HepG2 (cell line): ENCODE results near the gene HOXD4. TPM values are rescaled to one million over a fixed set of nuclear protein-coding genes. Genes with fewer than 3 reads are reported as not detected.

ENCODE experiments used
- ATAC-seq: fragments of 200-7000 bp; cut with Tn5 transposase; 3 replicates; pipeline ENCODE4 v1.9.1; 2020; ENCODE audit warnings: mild to moderate bottlenecking, moderate library complexity
- BruUV-seq: library from RNA; stranded (reverse); fragments of 400-500 nt; replicated peaks from 2 replicates; lab custom pipeline; 2021; lab: Mats Ljungman, UMichigan
- CTCF ChIA-PET: fragments of 300-600 bp; formaldehyde crosslinking; extraction: SDS; loops from one replicate; lab custom pipeline; 2021; ENCODE audit warnings: low total read pairs, inconsistent platforms, low intra/inter-chr PET ratio; lab: Yijun Ruan, JAX
- POLR2A ChIA-PET: fragments of 350-600 bp; sonication (Branson Sonifier 250); formaldehyde crosslinking; loops from one replicate; lab custom pipeline; 2020; ENCODE audit warnings: antibody characterized with exemption, inconsistent platforms; lab: Yijun Ruan, JAX
- DNase-seq: peaks from one replicate; pipeline ENCODE4 v3.0.0-alpha.2; 2015; ENCODE audit warnings: low spot score
- FAIRE-seq: peaks from 3 replicates; lab custom pipeline; 2011; peaks lifted over from hg19 to GRCh38; lab: Jason Lieb, UNC
- H2AFZ ChIP-seq: one replicate; pipeline ENCODE4 v1.6.1; 2011; ENCODE audit warnings: low read length, inconsistent platforms
- H3K27ac ChIP-seq: fragments of 300-600 bp; 3 replicates; pipeline ENCODE4 v1.8.0; 2011; ENCODE audit warnings: mixed run types, mild to moderate bottlenecking, mixed read lengths, low read length, inconsistent platforms; ENCODE audit not compliant: insufficient read depth; ENCODE audit errors: extremely low read length
- H3K27me3 ChIP-seq, 2 experiments: fragments of 200-600 bp in 1 of 2; 2 replicates in 1 of 2; 3 replicates in 1 of 2; pipeline versions ENCODE4 v1.6.0 to v1.8.0; 2011; ENCODE audit warnings: low read length in 2 of 2, mild to moderate bottlenecking in 2 of 2, moderate library complexity in 2 of 2, inconsistent platforms in 1 of 2; ENCODE audit not compliant: insufficient read depth in 2 of 2, control insufficient read depth in 1 of 2
- H3K36me3 ChIP-seq, 2 experiments: fragments of 200-600 bp in 1 of 2; replicated peaks in 1 of 2; 2 replicates in 1 of 2; 3 replicates in 1 of 2; pipeline versions ENCODE4 v1.5.1 to v1.8.0; 2011; ENCODE audit warnings: low read length in 2 of 2, inconsistent platforms in 1 of 2; ENCODE audit not compliant: insufficient read depth in 2 of 2, control insufficient read depth in 1 of 2
- H3K4me1 ChIP-seq: 2 replicates; pipeline ENCODE4 v1.5.1; 2012; ENCODE audit warnings: low read length, inconsistent platforms; ENCODE audit not compliant: insufficient read depth
- H3K4me2 ChIP-seq: 2 replicates; pipeline ENCODE4 v1.6.0; 2011; ENCODE audit warnings: low read depth, low read length, inconsistent platforms
- H3K4me3 ChIP-seq, 3 experiments: fragments of 200-600 bp in 1 of 3; sonication (generic), shearing (Covaris generic) in 1 of 3; replicated peaks in 1 of 3; 2 replicates each; pipeline ENCODE4 v1.5.1; 2011 to 2016; ENCODE audit warnings: low read length in 3 of 3, inconsistent platforms in 2 of 3, low read depth in 2 of 3, mild to moderate bottlenecking in 2 of 3, control low read depth in 1 of 3, mixed read lengths in 1 of 3; ENCODE audit not compliant: insufficient read depth in 1 of 3
- H3K79me2 ChIP-seq: one replicate; pipeline ENCODE4 v1.6.1; 2011; ENCODE audit warnings: low read length, inconsistent platforms; ENCODE audit not compliant: insufficient read depth
- H3K9ac ChIP-seq: 2 replicates; pipeline ENCODE4 v1.6.0; 2011; ENCODE audit warnings: mild to moderate bottlenecking, low read depth, low read length, inconsistent platforms; ENCODE audit not compliant: insufficient read depth
- H3K9me3 ChIP-seq: 2 replicates; pipeline ENCODE4 v1.5.1; 2012; ENCODE audit warnings: mild to moderate bottlenecking, low read length
- H4K20me1 ChIP-seq: 2 replicates; pipeline ENCODE4 v1.6.0; 2011; ENCODE audit warnings: inconsistent platforms, mild to moderate bottlenecking, low read length, moderate library complexity; ENCODE audit not compliant: insufficient read depth
- CBX2 ChIP-seq, 2 experiments: fragments of 200-600 bp in 1 of 2; sonication (generic); formaldehyde crosslinking in 1 of 2; IDR thresholded peaks; 2 replicates each; pipeline versions ENCODE4 v1.7.0 to v1.8.1; 2018 to 2022; ENCODE audit warnings: low read depth in 2 of 2, low read length in 1 of 2, mild to moderate bottlenecking in 1 of 2, missing genetic modification reagents in 1 of 2
- THYN1 ChIP-seq: sonication (generic); formaldehyde crosslinking; IDR thresholded peaks from 2 replicates; pipeline ENCODE4 v1.8.1; 2023; ENCODE audit warnings: low read depth, mild to moderate bottlenecking, moderate library complexity, missing genetic modification reagents, borderline replicate concordance
- ZFP36 ChIP-seq: fragments of 150-350 bp; IDR thresholded peaks from 2 replicates; pipeline ENCODE4 v1.6.1; 2018; ENCODE audit warnings: borderline replicate concordance, low read length, low read depth; ENCODE audit not compliant: partially characterized antibody
- ZNF530 ChIP-seq: sonication (generic); formaldehyde crosslinking; IDR thresholded peaks from 2 replicates; pipeline ENCODE4 v1.5.0; 2020; ENCODE audit warnings: low read depth, mild to moderate bottlenecking, missing genetic modification reagents
- WGBS: methylation state at CpG from one replicate; pipeline ENCODE4 v1.1.6; 2017; ENCODE audit warnings: low lambda C conversion rate; 5-methylcytosine and 5-hydroxymethylcytosine counted together
- in situ Hi-C: cut with HindIII; loops from 2 replicates; pipeline ENCODE4 v1.10.0; 2017; ENCODE audit warnings: low pct_unique_long_range_greater_than_20kb; ENCODE audit not compliant: extremely low pct_ligation_motif_present
- intact Hi-C: fragments of 100-400 bp; cut with micrococcal nuclease; formaldehyde crosslinking; loops from one replicate; pipeline ENCODE4 v1.10.0; 2022; ENCODE audit not compliant: unreplicated experiment
- polyA plus RNA-seq, 8 experiments: library from polyadenylated mRNA; depleted of rRNA in 3 of 8; stranded (reverse) in 7 of 8; unstranded in 1 of 8; fragments of >200 nt; fragmentation: Illumina TruSeq in 4 of 8; extraction: Trizol in 4 of 8; gene quantifications; 2 replicates each; pipeline versions ENCODE4 v1.2.1 to v1.2.3, GENCODE V29; 2011 to 2016; ENCODE audit warnings: low read depth in 4 of 8, missing spikeins in 1 of 8, mixed read lengths in 1 of 8; ENCODE audit not compliant: insufficient read depth in 1 of 8
- total RNA-seq, 5 experiments: library from RNA; depleted of rRNA; stranded (reverse); fragments of >200 nt; fragmentation: Illumina TruSeq; extraction: Trizol; gene quantifications; 2 replicates each; pipeline ENCODE4 v1.2.3, GENCODE V29; 2016; ENCODE audit warnings: low read depth in 1 of 5
- TF ChIP-seq, protein P1 (sequence below): sonication (generic); formaldehyde crosslinking; conservative IDR thresholded peaks from 2 replicates; pipeline ENCODE4 v1.5.0; 2020; ENCODE audit warnings: missing genetic modification reagents
- TF ChIP-seq, protein P2 (sequence below): sonication (generic); formaldehyde crosslinking; IDR thresholded peaks from 2 replicates; pipeline ENCODE4 v1.4.0; 2020; ENCODE audit warnings: low read depth, mild to moderate bottlenecking, missing genetic modification reagents
- TF ChIP-seq, protein P3 (sequence below): sonication (generic); formaldehyde crosslinking; IDR thresholded peaks from 2 replicates; pipeline ENCODE4 v1.5.0; 2020; ENCODE audit warnings: missing genetic modification reagents

Gene HOXD4
- total and polyA plus RNA-seq, 2 of the 13 experiments (the other 11 are each of a cell fraction or from before 2014, with no cell fraction given), result not detected

DNA sequence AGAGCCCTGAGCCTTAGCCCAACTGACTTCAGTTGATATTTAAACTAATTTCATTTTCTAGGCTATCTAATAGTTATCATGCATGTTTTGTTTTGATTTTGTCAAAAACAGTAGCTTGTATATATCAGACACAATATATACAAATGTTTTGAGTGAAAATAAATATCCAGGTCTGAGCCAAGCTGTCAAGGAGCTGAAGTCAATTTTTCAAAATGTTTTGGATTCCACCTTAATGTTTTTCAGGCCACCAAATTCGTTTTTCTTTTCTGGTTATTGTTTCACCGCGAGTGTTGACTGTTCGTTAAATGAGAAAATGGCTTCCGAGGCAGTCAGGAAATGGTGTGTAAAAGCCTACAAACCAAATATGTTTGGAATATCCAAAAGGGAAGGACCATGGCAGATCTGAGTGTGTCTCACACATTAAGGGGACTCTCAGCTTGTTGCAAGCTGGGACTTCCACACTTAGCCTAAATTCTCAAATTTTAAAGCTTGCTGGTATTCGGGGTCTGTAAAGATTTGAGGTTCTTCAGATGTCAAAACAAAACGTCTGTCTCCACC, 49.0 kb upstream of the HOXD4 start:
- H3K4me1 ChIP-seq, result peaks cover 7% of the 10 kb centered on the region; the same call in 1 of the 2 replicates
- POLR2A ChIA-PET, result no interaction called here
- peaks cover 37 to 98% of the 10 kb centered on the region in 2 experiments for H3K27me3 ChIP-seq
- CTCF ChIA-PET, result no interaction called here
- H3K27ac ChIP-seq, result no peak overlapping the region
- ATAC-seq (no peak), DNase-seq (no peak), FAIRE-seq (no peak)
- no peak overlapping the region for H3K4me2 ChIP-seq
- no peak overlapping the region for H3K9ac ChIP-seq
- no peaks in the 10 kb centered on the region for H3K79me2 ChIP-seq
- no peaks in the 10 kb centered on the region for H3K9me3 ChIP-seq
- WGBS, result 3% methylated on average over 7 of the region's 7 CpGs
- H3K36me3 ChIP-seq, result no peaks in the 10 kb centered on the region
- no peaks in the 10 kb centered on the region; the same call in 1 of the 2 replicates for H4K20me1 ChIP-seq
- no peak for TF ChIP-seq ZFP36
- TF ChIP-seq, protein P1, sequence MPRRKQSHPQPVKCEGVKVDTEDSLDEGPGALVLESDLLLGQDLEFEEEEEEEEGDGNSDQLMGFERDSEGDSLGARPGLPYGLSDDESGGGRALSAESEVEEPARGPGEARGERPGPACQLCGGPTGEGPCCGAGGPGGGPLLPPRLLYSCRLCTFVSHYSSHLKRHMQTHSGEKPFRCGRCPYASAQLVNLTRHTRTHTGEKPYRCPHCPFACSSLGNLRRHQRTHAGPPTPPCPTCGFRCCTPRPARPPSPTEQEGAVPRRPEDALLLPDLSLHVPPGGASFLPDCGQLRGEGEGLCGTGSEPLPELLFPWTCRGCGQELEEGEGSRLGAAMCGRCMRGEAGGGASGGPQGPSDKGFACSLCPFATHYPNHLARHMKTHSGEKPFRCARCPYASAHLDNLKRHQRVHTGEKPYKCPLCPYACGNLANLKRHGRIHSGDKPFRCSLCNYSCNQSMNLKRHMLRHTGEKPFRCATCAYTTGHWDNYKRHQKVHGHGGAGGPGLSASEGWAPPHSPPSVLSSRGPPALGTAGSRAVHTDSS (CRISPR knock-in tag), result no peak
- TF ChIP-seq CBX2 (IDR thresholded peaks at IDR 0.05; ENCODE audit: low read depth, low read length), result 0 out of 2 replicates have a peak, but pooled peaks have one; percentile 74
- no peak for TF ChIP-seq CBX2 (CRISPR knock-in tag; IDR thresholded peaks at IDR 0.05; ENCODE audit: low read depth)
- no peak for TF ChIP-seq ZNF530 (CRISPR knock-in tag)
- no peak for TF ChIP-seq THYN1 (CRISPR knock-in tag)
- TF ChIP-seq, protein P2, sequence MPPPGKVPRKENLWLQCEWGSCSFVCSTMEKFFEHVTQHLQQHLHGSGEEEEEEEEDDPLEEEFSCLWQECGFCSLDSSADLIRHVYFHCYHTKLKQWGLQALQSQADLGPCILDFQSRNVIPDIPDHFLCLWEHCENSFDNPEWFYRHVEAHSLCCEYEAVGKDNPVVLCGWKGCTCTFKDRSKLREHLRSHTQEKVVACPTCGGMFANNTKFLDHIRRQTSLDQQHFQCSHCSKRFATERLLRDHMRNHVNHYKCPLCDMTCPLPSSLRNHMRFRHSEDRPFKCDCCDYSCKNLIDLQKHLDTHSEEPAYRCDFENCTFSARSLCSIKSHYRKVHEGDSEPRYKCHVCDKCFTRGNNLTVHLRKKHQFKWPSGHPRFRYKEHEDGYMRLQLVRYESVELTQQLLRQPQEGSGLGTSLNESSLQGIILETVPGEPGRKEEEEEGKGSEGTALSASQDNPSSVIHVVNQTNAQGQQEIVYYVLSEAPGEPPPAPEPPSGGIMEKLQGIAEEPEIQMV, result no peak
- TF ChIP-seq, protein P3, sequence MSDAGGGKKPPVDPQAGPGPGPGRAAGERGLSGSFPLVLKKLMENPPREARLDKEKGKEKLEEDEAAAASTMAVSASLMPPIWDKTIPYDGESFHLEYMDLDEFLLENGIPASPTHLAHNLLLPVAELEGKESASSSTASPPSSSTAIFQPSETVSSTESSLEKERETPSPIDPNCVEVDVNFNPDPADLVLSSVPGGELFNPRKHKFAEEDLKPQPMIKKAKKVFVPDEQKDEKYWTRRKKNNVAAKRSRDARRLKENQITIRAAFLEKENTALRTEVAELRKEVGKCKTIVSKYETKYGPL (CRISPR knock-in tag), result no peak
- TF ChIP-seq, all 625 proteins: peak for 1
- no peak overlapping the region for H3K4me3 ChIP-seq
- H2AFZ ChIP-seq, result no peak overlapping the region
- in situ Hi-C loops, result loop anchor here (10.0 kb wide), 1 partner anchor 1068 kb away; no protein-coding TSS in a partner anchor
- no TSS peak for BruUV-seq
- intact Hi-C loops, result no loop called here
